GM18861 (cell line): Measurements from ENCODE around the gene OLIG2.

Experiments used
- ATAC-seq: cut with Tn5 transposase; IDR thresholded peaks from one replicate; pipeline ENCODE4 v1.9.1; 2021; ENCODE audit not compliant: unreplicated experiment

Gene OLIG2

GRCh38 chr21:33032434-33033047 lies 6.8 kb downstream of the OLIG2 start:
- no peak for ATAC-seq

- ATAC-seq = no peak
Observed at GRCh38 chr21:33033094-33033951, 7.6 kb downstream of the OLIG2 start.

DNA sequence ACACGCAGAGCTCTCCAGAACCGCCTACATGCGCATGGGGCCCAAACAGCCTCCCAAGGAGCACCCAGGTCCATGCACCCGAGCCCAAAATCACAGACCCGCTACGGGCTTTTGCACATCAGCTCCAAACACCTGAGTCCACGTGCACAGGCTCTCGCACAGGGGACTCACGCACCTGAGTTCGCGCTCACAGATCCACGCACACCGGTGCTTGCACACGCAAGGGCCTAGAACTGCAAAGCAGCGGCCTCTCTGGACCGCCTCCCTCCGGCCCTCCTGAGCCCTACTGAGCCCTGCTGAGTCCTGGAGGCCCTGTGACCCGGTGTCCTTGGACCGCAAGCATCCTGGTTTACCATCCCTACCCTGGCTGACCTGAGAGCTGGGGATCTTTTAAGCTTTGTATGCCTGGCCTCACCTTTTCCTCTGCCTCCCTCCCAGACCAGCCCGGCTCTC lies 8.3 kb downstream of the OLIG2 start:
- ATAC-seq = no peak

- no peak for ATAC-seq
Observed at GRCh38 chr21:33035147-33035546, 9.4 kb downstream of the OLIG2 start.

- ATAC-seq = no peak
Observed at GRCh38 chr21:33036430-33037162, 10.9 kb downstream of the OLIG2 start.

- no peak for ATAC-seq
Observed at GRCh38 chr21:33037501-33037900, 11.8 kb downstream of the OLIG2 start.

DNA sequence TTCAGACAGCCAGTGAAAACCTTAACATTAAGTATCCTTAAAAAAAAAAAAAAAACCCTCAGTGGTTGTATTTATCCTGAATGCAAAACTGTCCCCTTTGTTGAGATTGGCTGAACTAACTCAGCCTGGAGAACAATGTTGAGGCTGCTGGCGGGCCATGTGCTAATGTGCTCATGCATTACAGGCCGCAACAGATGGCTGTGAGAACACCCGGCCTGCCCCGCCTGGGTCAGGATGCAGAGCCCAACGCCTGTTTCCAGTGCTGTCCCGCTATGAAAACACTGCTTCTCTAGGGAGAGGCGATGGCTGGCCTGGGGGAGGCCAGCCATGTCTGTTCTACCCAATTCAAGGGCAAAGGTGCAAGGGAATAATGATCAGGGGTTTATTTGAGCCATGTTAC lies 13.8 kb downstream of the OLIG2 start:
- ATAC-seq = no peak

- ATAC-seq = no peak
Observed at GRCh38 chr21:33040215-33040614, 14.5 kb downstream of the OLIG2 start.

DNA sequence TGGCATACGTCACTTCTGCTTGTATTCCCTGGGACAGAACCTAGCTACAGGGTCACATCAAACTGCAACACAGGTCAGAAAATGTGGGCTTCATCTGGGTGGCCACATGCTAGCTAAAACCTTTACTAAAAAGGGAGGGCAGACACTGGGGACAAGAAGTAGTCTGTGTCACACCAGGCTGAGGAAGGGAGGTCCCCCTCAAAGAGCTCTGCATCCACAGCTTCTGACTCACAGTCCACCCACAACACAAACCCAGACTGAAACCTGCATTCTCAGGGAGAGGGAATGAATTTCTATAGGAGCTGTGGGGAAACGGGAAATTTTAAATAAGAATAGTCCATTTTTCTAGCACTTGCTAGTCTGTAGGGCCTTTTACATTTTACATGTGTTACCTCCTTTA lies 16.2 kb downstream of the OLIG2 start:
- ATAC-seq = no peak

DNA sequence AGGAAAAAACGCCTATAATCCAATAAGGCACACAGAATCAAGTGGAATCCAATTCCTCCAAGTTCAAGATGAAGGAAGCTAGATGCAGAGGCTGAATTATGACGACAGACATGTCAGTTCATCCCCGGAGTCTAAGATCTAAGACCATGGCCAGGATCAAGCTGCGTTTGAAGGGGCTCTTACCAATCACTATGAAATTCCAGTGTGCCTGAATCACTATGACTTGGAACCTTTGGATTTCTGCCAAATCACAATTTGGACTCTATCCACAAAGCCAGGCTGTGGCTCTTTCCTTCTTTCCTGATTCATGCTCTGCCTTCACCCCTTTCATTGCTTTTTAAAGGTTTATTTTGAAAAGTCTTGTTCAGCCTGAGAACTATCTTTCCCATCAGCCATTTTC lies 17.1 kb downstream of the OLIG2 start:
- no peak for ATAC-seq

- no peak for ATAC-seq
Observed at GRCh38 chr21:33046455-33046854, 20.7 kb downstream of the OLIG2 start.

DNA sequence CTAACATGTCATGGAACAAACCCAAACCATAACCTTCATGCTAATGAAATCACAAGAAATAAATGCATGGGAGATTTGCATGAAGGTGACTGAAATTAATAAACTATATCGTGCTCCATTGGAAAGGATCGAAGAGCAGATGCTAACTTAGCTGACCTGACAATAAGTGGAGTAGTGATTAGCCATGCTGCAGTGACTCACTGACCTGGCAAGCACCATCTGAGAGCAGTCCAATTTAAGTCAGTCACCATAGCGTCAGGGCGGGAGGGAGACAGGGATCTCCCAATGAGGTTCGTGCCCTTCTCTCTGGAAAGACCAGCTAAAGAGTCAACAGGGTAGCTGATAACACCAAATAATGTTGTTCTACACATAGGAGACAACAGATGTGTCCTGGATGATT lies 21.5 kb downstream of the OLIG2 start:
- no peak for ATAC-seq

GRCh38 chr21:33051925-33052324 lies 26.2 kb downstream of the OLIG2 start:
- ATAC-seq = no peak

DNA sequence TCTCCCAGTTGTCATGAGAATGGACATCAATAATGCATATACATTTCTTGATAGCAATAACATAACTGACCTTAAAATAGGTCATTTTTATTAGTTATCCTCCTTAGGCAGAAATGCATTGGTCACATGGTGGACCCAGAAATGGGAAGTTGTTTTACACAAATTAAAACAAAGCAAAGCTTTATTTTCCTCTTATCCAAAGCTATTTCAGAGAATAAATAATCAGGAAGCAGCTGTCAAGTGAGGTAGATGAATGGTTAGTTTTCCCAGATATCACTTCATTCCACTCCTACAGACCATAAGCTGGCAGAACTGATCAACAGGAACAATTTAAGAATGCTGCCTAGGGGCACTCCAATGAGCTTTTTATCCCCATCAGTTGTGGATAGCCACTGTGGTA lies 28.2 kb downstream of the OLIG2 start:
- ATAC-seq = no peak

DNA sequence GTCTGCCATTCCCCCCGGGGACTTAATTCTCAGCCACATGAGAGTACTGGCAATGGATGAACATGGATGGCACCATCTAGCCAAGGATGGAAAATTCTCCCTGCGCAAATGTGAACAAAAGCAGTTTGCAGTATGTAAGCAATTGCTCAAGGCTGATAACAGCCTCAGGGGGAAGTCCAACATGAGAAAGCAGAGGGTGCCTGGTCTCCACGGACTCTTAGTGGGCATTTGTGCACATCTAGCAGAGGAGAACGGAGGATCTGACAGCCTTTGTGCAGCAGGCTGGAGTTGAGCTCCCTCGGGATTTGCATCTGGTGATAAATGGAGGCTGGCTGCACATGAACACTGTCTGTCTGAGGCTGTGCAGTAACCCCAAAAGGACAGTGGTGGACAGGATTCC lies 30.3 kb downstream of the OLIG2 start:
- no peak for ATAC-seq

- no peak for ATAC-seq
Observed at GRCh38 chr21:33057385-33057940, 31.7 kb downstream of the OLIG2 start.

DNA sequence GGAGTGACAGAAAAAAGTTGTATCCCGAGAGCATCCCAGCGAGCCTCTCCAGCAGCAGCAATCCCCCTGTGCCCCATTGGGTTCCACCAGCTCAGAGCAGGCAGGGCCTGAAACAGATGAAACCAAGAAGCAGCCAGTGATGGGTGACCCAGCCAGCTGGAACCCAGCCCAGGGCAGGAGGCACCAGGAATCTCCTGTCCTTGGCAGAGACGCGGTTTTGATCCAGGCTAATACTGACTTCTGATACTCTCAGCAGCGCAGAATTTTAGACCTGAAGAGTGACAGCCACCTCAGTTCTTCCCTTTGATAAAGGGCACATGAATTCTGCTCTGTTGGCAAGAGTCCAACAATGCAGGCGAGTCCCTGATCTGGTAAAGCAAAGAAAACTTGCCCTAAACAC lies 32.8 kb downstream of the OLIG2 start:
- no peak for ATAC-seq

DNA sequence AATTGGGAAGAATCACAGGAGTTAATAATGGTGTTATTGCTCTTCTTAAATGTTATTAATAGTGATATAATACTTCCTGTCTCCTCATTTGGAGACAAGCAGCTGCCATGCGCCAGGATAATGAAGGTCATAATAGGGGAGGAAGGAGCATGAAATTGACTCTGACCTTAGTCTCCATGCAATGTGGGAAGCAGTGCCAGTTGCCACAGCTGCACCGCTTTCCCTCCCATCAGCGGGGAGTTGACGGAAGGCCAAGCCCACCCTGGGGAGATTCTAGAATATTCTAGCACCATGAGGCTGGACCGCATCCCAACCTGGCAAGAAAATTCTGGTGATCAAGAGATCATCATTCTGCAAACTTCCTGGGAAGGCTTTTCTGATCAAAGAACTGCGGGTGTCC lies 33.2 kb downstream of the OLIG2 start:
- ATAC-seq = no peak

- ATAC-seq = no peak
Observed at GRCh38 chr21:33059380-33059841, 33.7 kb downstream of the OLIG2 start.

DNA sequence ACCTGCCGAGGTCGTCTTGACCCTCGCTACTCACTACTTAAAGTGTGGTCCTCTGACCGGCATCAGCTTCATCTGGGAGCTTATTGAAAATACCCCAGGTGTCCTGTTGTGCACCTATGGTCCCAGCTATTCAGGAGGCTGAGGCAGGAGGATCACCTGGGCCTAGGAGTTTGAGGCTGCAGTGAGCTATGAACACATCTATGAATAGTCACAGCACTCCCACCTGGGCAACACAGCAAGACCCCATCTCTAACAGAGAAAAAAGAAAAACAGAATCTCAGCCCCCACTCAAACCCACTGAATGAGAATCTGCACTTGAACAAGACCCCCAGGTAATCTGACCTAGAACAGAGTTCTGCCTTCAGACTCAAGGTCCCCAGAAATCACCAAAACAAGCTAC lies 35.5 kb downstream of the OLIG2 start:
- no peak for ATAC-seq

GRCh38 chr21:33063375-33063883 lies 37.7 kb downstream of the OLIG2 start:
- ATAC-seq = no peak
